Mononuclear cell (primary cell): ENCODE measurements around the gene SCART1. TPM values are rescaled to one million over a fixed set of nuclear protein-coding genes. Genes with fewer than 3 reads are reported as not detected.
"Not testable (repeated sequence)": the region's sequence is repeated elsewhere in the genome, so short reads cannot be mapped to it uniquely, and the experiment has no call there.

ENCODE experiments used
- H3K27me3 ChIP-seq: 2 replicates; pipeline ENCODE4 v1.6.0; 2011; ENCODE audit warnings: low read length, control low read depth; ENCODE audit not compliant: insufficient read depth
- H3K4me1 ChIP-seq: 2 replicates; pipeline ENCODE4 v1.5.1; 2011; ENCODE audit warnings: mild to moderate bottlenecking, low read length, control low read depth; ENCODE audit not compliant: insufficient read depth
- H3K4me3 ChIP-seq: 2 replicates; pipeline ENCODE4 v1.5.1; 2011; ENCODE audit warnings: mild to moderate bottlenecking, low read length, moderate library complexity
- H3K9me3 ChIP-seq: 2 replicates; pipeline ENCODE4 v1.5.1; 2011; ENCODE audit warnings: low read depth, mild to moderate bottlenecking, control low read depth, low read length
- total RNA-seq: library from RNA; depleted of rRNA; stranded (reverse); fragments of >200 nt; gene quantifications from one replicate; pipeline ENCODE4 v1.2.3, GENCODE V29; 2012

Gene SCART1
- total RNA-seq, 1 donor, result 1.5 TPM

GRCh38 chr10:133422807-133423771 lies 30.7 kb upstream of the SCART1 start:
- H3K9me3 ChIP-seq, result no peaks in the 10 kb centered on the region
- H3K27me3 ChIP-seq, result peaks cover 3% of the 10 kb centered on the region
- H3K4me1 ChIP-seq, result no peaks in the 10 kb centered on the region
- no peak overlapping the region for H3K4me3 ChIP-seq

GRCh38 chr10:133424102-133424501 lies 29.6 kb upstream of the SCART1 start:
- not testable (repeated sequence) for H3K4me3 ChIP-seq, H3K9me3 ChIP-seq, H3K27me3 ChIP-seq, H3K4me1 ChIP-seq

GRCh38 chr10:133424601-133425000 lies 29.1 kb upstream of the SCART1 start, which contains the start of gene SPRN:
TSS of gene SPRN (minus strand) at chr10:133424625. CDS start at chr10:133423681, 944 bp downstream.
- H3K9me3 ChIP-seq, H3K27me3 ChIP-seq, H3K4me3 ChIP-seq, H3K4me1 ChIP-seq: not testable (repeated sequence)

DNA sequence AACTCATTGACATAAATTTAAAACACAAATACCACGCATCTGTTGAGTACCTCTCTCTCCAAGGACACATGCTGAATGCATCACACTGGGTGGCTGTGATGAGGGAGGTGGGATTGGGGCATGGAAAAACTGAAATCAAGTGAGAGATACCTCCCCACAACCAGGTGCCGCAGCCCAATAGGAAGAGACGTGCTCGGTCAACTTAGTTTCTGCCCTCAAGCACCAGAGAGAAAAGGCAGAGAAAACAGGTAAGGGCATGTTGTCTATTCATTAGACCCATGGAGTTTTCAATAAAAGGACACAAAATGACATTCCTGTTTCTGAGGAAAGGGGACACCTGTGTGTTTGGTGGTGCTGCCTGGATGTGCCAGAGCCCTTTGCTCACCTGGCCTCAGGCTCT lies 24.2 kb upstream of the SCART1 start:
- not testable (repeated sequence) for H3K9me3 ChIP-seq, H3K4me1 ChIP-seq, H3K4me3 ChIP-seq, H3K27me3 ChIP-seq

GRCh38 chr10:133431888-133432613 lies 21.7 kb upstream of the SCART1 start:
- not testable (repeated sequence) for H3K9me3 ChIP-seq, H3K4me1 ChIP-seq, H3K4me3 ChIP-seq, H3K27me3 ChIP-seq

- not testable (repeated sequence) for H3K4me1 ChIP-seq, H3K27me3 ChIP-seq, H3K4me3 ChIP-seq
Measured at GRCh38 chr10:133432789-133433188, 21.0 kb upstream of the SCART1 start.

GRCh38 chr10:133438711-133439273 lies 15.0 kb upstream of the SCART1 start:
- no peaks in the 10 kb centered on the region for H3K9me3 ChIP-seq
- H3K4me1 ChIP-seq, result peaks cover 12% of the 10 kb centered on the region
- H3K4me3 ChIP-seq, result no peak overlapping the region
- no peaks in the 10 kb centered on the region for H3K27me3 ChIP-seq

More at GRCh38 chr10:133432789-133433188, 21.0 kb upstream of the SCART1 start:
- not testable (repeated sequence) for H3K9me3 ChIP-seq

DNA sequence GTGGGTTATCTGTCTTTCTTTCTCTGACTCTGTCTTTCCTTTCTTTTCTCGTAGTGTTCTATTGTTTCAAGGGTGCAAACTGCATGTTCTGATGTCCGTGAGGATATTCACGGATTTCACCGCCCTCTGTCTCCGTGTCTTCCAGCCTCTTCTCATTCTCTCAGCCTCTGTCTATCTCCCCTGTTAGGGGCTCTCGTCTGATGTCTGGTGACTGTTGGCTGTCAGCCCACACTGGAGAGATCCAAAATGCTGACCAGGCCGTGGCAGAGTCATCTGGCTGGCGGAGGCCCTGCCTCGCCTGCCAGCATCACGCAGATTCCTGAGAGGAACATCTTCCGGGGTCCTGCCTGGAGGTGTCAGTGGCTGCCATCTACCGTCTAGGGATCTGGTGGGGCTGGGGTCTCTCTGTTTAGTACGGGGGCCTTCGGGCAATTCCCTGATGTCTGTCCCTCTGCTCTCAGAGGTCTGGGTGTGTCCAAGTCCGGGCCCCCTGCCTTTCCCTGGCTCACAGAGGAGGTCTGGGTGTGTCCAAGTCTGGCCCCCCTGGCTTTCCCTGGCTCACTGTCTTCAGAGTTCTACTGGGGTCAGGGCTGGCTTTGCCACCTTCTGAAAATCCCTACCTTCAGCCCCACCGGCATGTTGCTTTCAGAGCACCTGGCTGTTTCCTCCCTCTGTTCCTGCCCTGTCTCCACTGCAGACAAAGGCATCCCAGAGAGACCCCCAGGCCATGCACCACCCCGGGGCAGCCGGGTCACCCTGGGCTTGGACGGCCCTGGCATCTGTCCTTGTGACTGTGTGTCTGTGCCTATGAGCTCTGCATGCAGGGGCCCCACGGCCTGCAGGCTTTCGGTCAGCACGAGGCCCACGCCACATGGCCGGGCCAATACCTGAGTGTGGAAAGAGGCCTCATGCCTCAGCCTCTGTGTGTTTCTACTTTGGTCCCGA lies 14.0 kb upstream of the SCART1 start:
- peaks cover 12% of the 10 kb centered on the region for H3K4me1 ChIP-seq
- no peak overlapping the region for H3K4me3 ChIP-seq
- no peaks in the 10 kb centered on the region for H3K27me3 ChIP-seq
- no peaks in the 10 kb centered on the region for H3K9me3 ChIP-seq

- H3K4me3 ChIP-seq, result no peak overlapping the region
- no peaks in the 10 kb centered on the region for H3K9me3 ChIP-seq
- H3K27me3 ChIP-seq, result no peaks in the 10 kb centered on the region
- peaks cover 12% of the 10 kb centered on the region for H3K4me1 ChIP-seq
Measured at GRCh38 chr10:133440633-133441285, 13.0 kb upstream of the SCART1 start.

- peaks cover 12% of the 10 kb centered on the region for H3K4me1 ChIP-seq
- not testable (repeated sequence) for H3K4me3 ChIP-seq
Measured at GRCh38 chr10:133441356-133441755, 12.4 kb upstream of the SCART1 start.

GRCh38 chr10:133441780-133442179 lies 12.0 kb upstream of the SCART1 start:
- H3K27me3 ChIP-seq, result no peaks in the 10 kb centered on the region
- peaks cover 12% of the 10 kb centered on the region for H3K4me1 ChIP-seq
- no peaks in the 10 kb centered on the region for H3K9me3 ChIP-seq
- no peak overlapping the region for H3K4me3 ChIP-seq

More at GRCh38 chr10:133441356-133441755, 12.4 kb upstream of the SCART1 start:
- not testable (repeated sequence) for H3K27me3 ChIP-seq, H3K9me3 ChIP-seq

GRCh38 chr10:133442191-133442966 lies 11.4 kb upstream of the SCART1 start:
- Histone ChIP-seq H3K27me3 (no peaks in the 10 kb centered on the region), H3K4me3 (no peak overlapping the region), H3K9me3 (peaks cover under 1% of the 10 kb centered on the region), H3K4me1 (peaks cover 12% of the 10 kb centered on the region)
